Measurements from ENCODE around the gene ROGDI.

Gene ROGDI

DNA sequence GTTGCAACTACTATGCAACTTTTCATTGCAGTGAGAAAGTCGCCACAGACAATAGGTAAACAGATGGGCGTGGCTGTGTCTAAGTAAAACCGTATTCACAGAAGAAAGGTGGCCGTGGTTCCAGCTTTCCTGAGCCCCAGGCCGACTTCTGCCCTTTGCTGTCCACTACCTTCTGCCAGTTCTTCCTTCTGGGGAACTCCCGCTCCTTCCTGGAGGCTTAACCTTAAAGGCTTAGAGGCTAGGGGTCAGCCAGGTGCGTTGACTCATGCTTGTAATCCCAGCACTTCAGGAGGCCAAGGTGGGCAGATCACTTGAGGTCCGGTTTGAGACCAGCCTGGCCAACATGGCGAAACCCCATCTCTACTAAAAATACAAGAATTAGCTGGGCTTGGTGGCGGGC is 12.2 kb downstream of the ROGDI start:
- no peak for TF ChIP-seq EZH2 (IDR thresholded peaks at IDR 0.05; ENCODE audit: borderline replicate concordance, low read length)
- TF ChIP-seq, protein P1, sequence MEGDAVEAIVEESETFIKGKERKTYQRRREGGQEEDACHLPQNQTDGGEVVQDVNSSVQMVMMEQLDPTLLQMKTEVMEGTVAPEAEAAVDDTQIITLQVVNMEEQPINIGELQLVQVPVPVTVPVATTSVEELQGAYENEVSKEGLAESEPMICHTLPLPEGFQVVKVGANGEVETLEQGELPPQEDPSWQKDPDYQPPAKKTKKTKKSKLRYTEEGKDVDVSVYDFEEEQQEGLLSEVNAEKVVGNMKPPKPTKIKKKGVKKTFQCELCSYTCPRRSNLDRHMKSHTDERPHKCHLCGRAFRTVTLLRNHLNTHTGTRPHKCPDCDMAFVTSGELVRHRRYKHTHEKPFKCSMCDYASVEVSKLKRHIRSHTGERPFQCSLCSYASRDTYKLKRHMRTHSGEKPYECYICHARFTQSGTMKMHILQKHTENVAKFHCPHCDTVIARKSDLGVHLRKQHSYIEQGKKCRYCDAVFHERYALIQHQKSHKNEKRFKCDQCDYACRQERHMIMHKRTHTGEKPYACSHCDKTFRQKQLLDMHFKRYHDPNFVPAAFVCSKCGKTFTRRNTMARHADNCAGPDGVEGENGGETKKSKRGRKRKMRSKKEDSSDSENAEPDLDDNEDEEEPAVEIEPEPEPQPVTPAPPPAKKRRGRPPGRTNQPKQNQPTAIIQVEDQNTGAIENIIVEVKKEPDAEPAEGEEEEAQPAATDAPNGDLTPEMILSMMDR (IDR thresholded peaks at IDR 0.05; ENCODE audit: low read length), result no peak
- no peak overlapping the region for H2AFZ ChIP-seq (ENCODE audit: low read length)

DNA sequence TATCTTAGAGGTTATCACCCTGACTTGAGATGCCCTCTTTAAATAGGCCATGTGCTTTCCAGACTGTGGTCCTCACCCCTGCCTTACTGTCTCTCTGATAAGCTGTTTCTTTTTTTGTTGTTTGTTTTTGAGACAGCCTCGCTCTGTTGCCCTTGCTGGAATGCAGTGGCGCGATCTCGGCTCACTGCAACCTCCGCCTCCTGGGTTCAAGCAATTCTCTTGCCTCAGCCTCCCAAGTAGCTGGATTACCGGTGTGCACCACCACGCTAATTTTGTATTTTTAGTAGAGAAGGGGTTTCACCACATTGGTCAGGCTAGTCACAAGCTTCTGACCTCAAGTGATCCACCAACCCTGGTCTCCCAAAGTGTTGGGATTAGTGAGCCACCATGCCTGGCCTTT is 13.5 kb downstream of the ROGDI start:
- no peaks in the 10 kb centered on the region for H4K20me1 ChIP-seq (ENCODE audit: insufficient read depth, low read length)
- no peak overlapping the region for H3K27ac ChIP-seq (ENCODE audit: low read depth, low read length, poor library complexity, severe bottlenecking)
- peaks cover 3% of the 10 kb centered on the region for H3K4me1 ChIP-seq (ENCODE audit: insufficient read depth, low read length, severe bottlenecking)
- H2AFZ ChIP-seq (ENCODE audit: low read length), result no peak overlapping the region
- H3K4me3 ChIP-seq (ENCODE audit: low read depth, low read length, poor library complexity, severe bottlenecking), result no peak overlapping the region
- H3K9me3 ChIP-seq (ENCODE audit: low read length), result no peaks in the 10 kb centered on the region
- no peaks in the 10 kb centered on the region for H3K79me2 ChIP-seq (ENCODE audit: insufficient read depth, low read length)
- H3K36me3 ChIP-seq (ENCODE audit: insufficient read depth, low read length), result no peaks in the 10 kb centered on the region
- no peak for TF ChIP-seq EZH2 (IDR thresholded peaks at IDR 0.05; ENCODE audit: borderline replicate concordance, low read length)
- TF ChIP-seq, protein P1 (IDR thresholded peaks at IDR 0.05; ENCODE audit: low read length), result no peak
- no peaks in the 10 kb centered on the region; the same call in 1 of the 2 replicates for H3K27me3 ChIP-seq (ENCODE audit: insufficient read depth, low read length)
- no peaks in the 10 kb centered on the region for H3K9me2 ChIP-seq (ENCODE audit: low read depth, low read length)
- no peak overlapping the region for H3K4me2 ChIP-seq (ENCODE audit: low read length)
- no peaks in the 10 kb centered on the region for H3F3A ChIP-seq (ENCODE audit: insufficient read depth, low read length)
- no peak overlapping the region for H3K9ac ChIP-seq (ENCODE audit: low read length)

More for the DNA sequence above, 12.2 kb downstream of the ROGDI start:
- Histone ChIP-seq H3K4me3 (ENCODE audit: low read depth, low read length, poor library complexity, severe bottlenecking) (no peak overlapping the region), H3K27me3 (ENCODE audit: insufficient read depth, low read length) (no peaks in the 10 kb centered on the region; the same call in 1 of the 2 replicates), H3K9me2 (ENCODE audit: low read depth, low read length) (no peaks in the 10 kb centered on the region), H3K36me3 (ENCODE audit: insufficient read depth, low read length) (no peaks in the 10 kb centered on the region), H4K20me1 (ENCODE audit: insufficient read depth, low read length) (no peaks in the 10 kb centered on the region), H3K79me2 (ENCODE audit: insufficient read depth, low read length) (no peaks in the 10 kb centered on the region), H3K9ac (ENCODE audit: low read length) (no peak overlapping the region), H3K9me3 (ENCODE audit: low read length) (no peaks in the 10 kb centered on the region), H3K4me2 (ENCODE audit: low read length) (no peak overlapping the region), H3K4me1 (ENCODE audit: insufficient read depth, low read length, severe bottlenecking) (peaks cover 3% of the 10 kb centered on the region), H3F3A (ENCODE audit: insufficient read depth, low read length) (no peaks in the 10 kb centered on the region), H3K27ac (ENCODE audit: low read depth, low read length, poor library complexity, severe bottlenecking) (no peak overlapping the region)

DNA sequence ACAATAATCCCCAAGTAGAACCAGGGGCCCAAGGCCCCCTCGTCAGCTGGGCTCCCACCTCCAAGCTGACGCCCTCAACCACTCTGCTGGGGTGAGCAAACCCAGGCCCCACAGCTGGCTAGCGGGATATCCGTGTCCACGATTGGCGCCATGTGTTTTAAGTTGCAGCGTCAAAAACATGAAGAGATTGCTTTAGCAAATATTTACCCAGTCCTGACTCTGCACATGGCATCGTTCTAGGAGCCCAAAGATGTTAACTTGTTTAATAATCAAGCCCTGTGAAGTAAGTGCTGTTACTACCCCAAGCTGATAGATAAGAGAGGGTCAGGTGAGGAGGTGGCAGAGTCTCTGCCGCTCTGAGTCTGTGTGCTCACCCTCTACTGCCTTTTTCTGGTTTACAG is 13.9 kb downstream of the ROGDI start:
- H3K9me2 ChIP-seq (ENCODE audit: low read depth, low read length), result no peaks in the 10 kb centered on the region
- H3F3A ChIP-seq (ENCODE audit: insufficient read depth, low read length), result no peaks in the 10 kb centered on the region
- no peak overlapping the region for H3K4me3 ChIP-seq (ENCODE audit: low read depth, low read length, poor library complexity, severe bottlenecking)
- H3K27me3 ChIP-seq (ENCODE audit: insufficient read depth, low read length), result no peaks in the 10 kb centered on the region; the same call in 1 of the 2 replicates
- H3K4me2 ChIP-seq (ENCODE audit: low read length), result no peak overlapping the region
- no peaks in the 10 kb centered on the region for H3K9me3 ChIP-seq (ENCODE audit: low read length)
- no peaks in the 10 kb centered on the region for H3K36me3 ChIP-seq (ENCODE audit: insufficient read depth, low read length)
- no peak overlapping the region for H2AFZ ChIP-seq (ENCODE audit: low read length)
- no peak for TF ChIP-seq EZH2 (IDR thresholded peaks at IDR 0.05; ENCODE audit: borderline replicate concordance, low read length)
- TF ChIP-seq, protein P1 (IDR thresholded peaks at IDR 0.05; ENCODE audit: low read length), result no peak
- H3K4me1 ChIP-seq (ENCODE audit: insufficient read depth, low read length, severe bottlenecking), result peaks cover 3% of the 10 kb centered on the region
- no peaks in the 10 kb centered on the region for H4K20me1 ChIP-seq (ENCODE audit: insufficient read depth, low read length)
- H3K27ac ChIP-seq (ENCODE audit: low read depth, low read length, poor library complexity, severe bottlenecking), result no peak overlapping the region
- no peaks in the 10 kb centered on the region for H3K79me2 ChIP-seq (ENCODE audit: insufficient read depth, low read length)
- H3K9ac ChIP-seq (ENCODE audit: low read length), result no peak overlapping the region
